NCI-H446 (cell line): ENCODE data around the gene ZRSR2.
A peak's percentile ranks its signal among the peaks of the same experiment; 100 is the strongest.
"Not testable (repeated sequence)": the region's sequence is repeated elsewhere in the genome, so short reads cannot be mapped to it uniquely, and the experiment has no call there.

Experiments used
- DNase-seq, 2 experiments: peaks; one replicate each; lab custom pipeline; 2025; lab: John Stamatoyannopoulos, UW

ZRSR2 gene

GRCh38 chrX:15797707-15798106 is 7.4 kb downstream of the ZRSR2 start:
- no peak for DNase-seq

- DNase-seq: no peak
Measured at GRCh38 chrX:15804563-15804962, 14.3 kb downstream of the ZRSR2 start.

GRCh38 chrX:15808254-15808653 is 18.0 kb downstream of the ZRSR2 start:
- DNase-seq: no peak

- no peak for DNase-seq
Measured at GRCh38 chrX:15812192-15812938, 22.1 kb downstream of the ZRSR2 start.

GRCh38 chrX:15813416-15813815 is 23.1 kb downstream of the ZRSR2 start:
- DNase-seq: peak; percentile 12 to 56

GRCh38 chrX:15814771-15815365 is 24.6 kb downstream of the ZRSR2 start:
- DNase-seq: no peak

- DNase-seq: no peak
Measured at GRCh38 chrX:15815779-15816437, 25.6 kb downstream of the ZRSR2 start.

- DNase-seq: no peak
Measured at GRCh38 chrX:15816438-15816809, 26.1 kb downstream of the ZRSR2 start.

GRCh38 chrX:15816886-15817285 is 26.6 kb downstream of the ZRSR2 start:
- DNase-seq: no peak

- DNase-seq: no peak
Measured at GRCh38 chrX:15820106-15821073, 30.1 kb downstream of the ZRSR2 start.

- no peak for DNase-seq
Measured at GRCh38 chrX:15822922-15823321, 32.6 kb downstream of the ZRSR2 start.

- DNase-seq: no peak
Measured at GRCh38 chrX:15825936-15826335, 35.7 kb downstream of the ZRSR2 start.

GRCh38 chrX:15829217-15829616 is 38.9 kb downstream of the ZRSR2 start:
- DNase-seq: no peak

GRCh38 chrX:15831347-15831746 is 41.1 kb downstream of the ZRSR2 start:
- not testable (repeated sequence) for DNase-seq

GRCh38 chrX:15834053-15834452 is 43.8 kb downstream of the ZRSR2 start:
- DNase-seq: no peak

- DNase-seq: no peak
Measured at GRCh38 chrX:15834827-15835595, 44.7 kb downstream of the ZRSR2 start.

GRCh38 chrX:15838017-15838416 is 47.7 kb downstream of the ZRSR2 start:
- no peak for DNase-seq

- no peak for DNase-seq
Measured at GRCh38 chrX:15841853-15842516, 51.7 kb downstream of the ZRSR2 start.

GRCh38 chrX:15843960-15844359 is 53.7 kb downstream of the ZRSR2 start:
- no peak for DNase-seq

GRCh38 chrX:15848576-15848975 is 58.3 kb downstream of the ZRSR2 start:
- DNase-seq: no peak

- peak in 1 of 2 experiments; percentile 1 for DNase-seq
Measured at GRCh38 chrX:15849555-15849954, 59.3 kb downstream of the ZRSR2 start.
